CD4-positive, alpha-beta T cell treated with Interleukin-4 for 1 hour (primary cell): ENCODE data around the gene LEF1.
A peak's percentile ranks its signal among the peaks of the same experiment; 100 is the strongest.

Experiments
- DNase-seq, 2 donors: peaks; one replicate each; pipeline ENCODE4 v3.0.0-alpha.2; 2020 to 2022

LEF1 gene

GRCh38 chr4:108146819-108147218, 21.9 kb downstream of the LEF1 start:
- no peak for DNase-seq

- no peak for DNase-seq
Observed at GRCh38 chr4:108146336-108146735, 22.4 kb downstream of the LEF1 start.

GRCh38 chr4:108144451-108144850, 24.3 kb downstream of the LEF1 start:
- DNase-seq = no peak

GRCh38 chr4:108143515-108143914, 25.2 kb downstream of the LEF1 start:
- no peak for DNase-seq

- no peak for DNase-seq
Observed at GRCh38 chr4:108142870-108143269, 25.9 kb downstream of the LEF1 start.

GRCh38 chr4:108141213-108141950, 27.4 kb downstream of the LEF1 start:
- no peak for DNase-seq

GRCh38 chr4:108140328-108140727, 28.4 kb downstream of the LEF1 start:
- peak in 1 of 2 donors; percentile 22 for DNase-seq

- DNase-seq = no peak
Observed at GRCh38 chr4:108139089-108139488, 29.6 kb downstream of the LEF1 start.

GRCh38 chr4:108135549-108136209, 33.1 kb downstream of the LEF1 start:
- DNase-seq = no peak

GRCh38 chr4:108130955-108131354, 37.8 kb downstream of the LEF1 start:
- DNase-seq = no peak

GRCh38 chr4:108129196-108129595, 39.5 kb downstream of the LEF1 start:
- no peak for DNase-seq

GRCh38 chr4:108126806-108127205, 41.9 kb downstream of the LEF1 start:
- DNase-seq = no peak

GRCh38 chr4:108120789-108121188, 47.9 kb downstream of the LEF1 start:
- no peak for DNase-seq

GRCh38 chr4:108119199-108119800, 49.4 kb downstream of the LEF1 start:
- peak in 1 of 2 donors; percentile 31 for DNase-seq

GRCh38 chr4:108118505-108118904, 50.2 kb downstream of the LEF1 start:
- DNase-seq = peak in 1 of 2 donors; percentile 52

- DNase-seq = no peak
Observed at GRCh38 chr4:108117418-108118182, 51.1 kb downstream of the LEF1 start.

- peak in 1 of 2 donors; percentile 48 for DNase-seq
Observed at GRCh38 chr4:108116423-108117168, 52.1 kb downstream of the LEF1 start.

- no peak for DNase-seq
Observed at GRCh38 chr4:108115168-108115526, 53.6 kb downstream of the LEF1 start.

GRCh38 chr4:108114503-108114902, 54.2 kb downstream of the LEF1 start:
- no peak for DNase-seq

GRCh38 chr4:108113229-108113628, 55.5 kb downstream of the LEF1 start:
- DNase-seq = peak; percentile 62 to 65

GRCh38 chr4:108111781-108112180, 57.0 kb downstream of the LEF1 start:
- DNase-seq = no peak

GRCh38 chr4:108110450-108110849, 58.3 kb downstream of the LEF1 start:
- DNase-seq = no peak

GRCh38 chr4:108109997-108110416, 58.7 kb downstream of the LEF1 start:
- no peak for DNase-seq
